ENCODE results near the gene EXOC6B.

EXOC6B gene

GRCh38 chr2:72548081-72548764, 277.6 kb downstream of the EXOC6B start:
- no peak overlapping the region for H3K27ac ChIP-seq (ENCODE audit: low read length)
- no peak overlapping the region for H3K9ac ChIP-seq (ENCODE audit: low read depth, low read length)
- no peaks in the 10 kb centered on the region for H4K20me1 ChIP-seq (ENCODE audit: insufficient read depth, low read length)
- DNase-seq (no peak), ATAC-seq (ENCODE audit: insufficient read depth, low read depth) (no peak)
- TF ChIP-seq, protein P1, sequence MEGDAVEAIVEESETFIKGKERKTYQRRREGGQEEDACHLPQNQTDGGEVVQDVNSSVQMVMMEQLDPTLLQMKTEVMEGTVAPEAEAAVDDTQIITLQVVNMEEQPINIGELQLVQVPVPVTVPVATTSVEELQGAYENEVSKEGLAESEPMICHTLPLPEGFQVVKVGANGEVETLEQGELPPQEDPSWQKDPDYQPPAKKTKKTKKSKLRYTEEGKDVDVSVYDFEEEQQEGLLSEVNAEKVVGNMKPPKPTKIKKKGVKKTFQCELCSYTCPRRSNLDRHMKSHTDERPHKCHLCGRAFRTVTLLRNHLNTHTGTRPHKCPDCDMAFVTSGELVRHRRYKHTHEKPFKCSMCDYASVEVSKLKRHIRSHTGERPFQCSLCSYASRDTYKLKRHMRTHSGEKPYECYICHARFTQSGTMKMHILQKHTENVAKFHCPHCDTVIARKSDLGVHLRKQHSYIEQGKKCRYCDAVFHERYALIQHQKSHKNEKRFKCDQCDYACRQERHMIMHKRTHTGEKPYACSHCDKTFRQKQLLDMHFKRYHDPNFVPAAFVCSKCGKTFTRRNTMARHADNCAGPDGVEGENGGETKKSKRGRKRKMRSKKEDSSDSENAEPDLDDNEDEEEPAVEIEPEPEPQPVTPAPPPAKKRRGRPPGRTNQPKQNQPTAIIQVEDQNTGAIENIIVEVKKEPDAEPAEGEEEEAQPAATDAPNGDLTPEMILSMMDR (IDR thresholded peaks at IDR 0.05; ENCODE audit: borderline replicate concordance, extremely low read depth, low read length, poor library complexity, severe bottlenecking): no peak
- no peak for TF ChIP-seq EZH2 (IDR thresholded peaks at IDR 0.05; ENCODE audit: borderline replicate concordance, low read depth, low read length, severe bottlenecking)
- H3K36me3 ChIP-seq (ENCODE audit: insufficient read depth, low read length): no peaks in the 10 kb centered on the region
- H2AFZ ChIP-seq (ENCODE audit: low read depth, low read length): no peak overlapping the region
- no peak overlapping the region for H3K4me3 ChIP-seq (ENCODE audit: low read depth in 1 of 2, low read length in 2 of 2)
- H3K4me2 ChIP-seq (ENCODE audit: insufficient read depth, low read length): no peak overlapping the region
- H3K9me3 ChIP-seq (ENCODE audit: insufficient read depth, low read length, severe bottlenecking): no peaks in the 10 kb centered on the region
- H3K4me1 ChIP-seq (ENCODE audit: insufficient read depth, low read length): no peaks in the 10 kb centered on the region
- no peaks in the 10 kb centered on the region for H3K27me3 ChIP-seq (ENCODE audit: insufficient read depth, low read length, poor library complexity)
- no peaks in the 10 kb centered on the region for H3K79me2 ChIP-seq (ENCODE audit: insufficient read depth, low read length)

- TF ChIP-seq, protein P1 (IDR thresholded peaks at IDR 0.05; ENCODE audit: borderline replicate concordance, extremely low read depth, low read length, poor library complexity, severe bottlenecking): no peak
- no peak for TF ChIP-seq EZH2 (IDR thresholded peaks at IDR 0.05; ENCODE audit: borderline replicate concordance, low read depth, low read length, severe bottlenecking)
- DNase-seq: no peak
- no peak overlapping the region for H2AFZ ChIP-seq (ENCODE audit: low read depth, low read length)
- no peak overlapping the region for H3K4me2 ChIP-seq (ENCODE audit: insufficient read depth, low read length)
- no peaks in the 10 kb centered on the region for H3K79me2 ChIP-seq (ENCODE audit: insufficient read depth, low read length)
- no peak overlapping the region for H3K4me3 ChIP-seq (ENCODE audit: low read depth in 1 of 2, low read length in 2 of 2)
- no peak overlapping the region for H3K9ac ChIP-seq (ENCODE audit: low read depth, low read length)
- H3K27me3 ChIP-seq (ENCODE audit: insufficient read depth, low read length, poor library complexity): no peaks in the 10 kb centered on the region
- no peaks in the 10 kb centered on the region for H3K9me3 ChIP-seq (ENCODE audit: insufficient read depth, low read length, severe bottlenecking)
- H3K27ac ChIP-seq (ENCODE audit: low read length): no peak overlapping the region
- no peaks in the 10 kb centered on the region for H4K20me1 ChIP-seq (ENCODE audit: insufficient read depth, low read length)
- H3K36me3 ChIP-seq (ENCODE audit: insufficient read depth, low read length): no peaks in the 10 kb centered on the region
- no peak for ATAC-seq (ENCODE audit: insufficient read depth, low read depth)
- H3K4me1 ChIP-seq (ENCODE audit: insufficient read depth, low read length): no peaks in the 10 kb centered on the region
These were observed 280.0 kb downstream of the EXOC6B start for GRCh38 chr2:72545790-72546189.

- H3K9ac ChIP-seq (ENCODE audit: low read depth, low read length): no peak overlapping the region
- no peak overlapping the region for H3K4me2 ChIP-seq (ENCODE audit: insufficient read depth, low read length)
- no peaks in the 10 kb centered on the region for H3K9me3 ChIP-seq (ENCODE audit: insufficient read depth, low read length, severe bottlenecking)
- H3K79me2 ChIP-seq (ENCODE audit: insufficient read depth, low read length): no peaks in the 10 kb centered on the region
- TF ChIP-seq EZH2 (IDR thresholded peaks at IDR 0.05; ENCODE audit: borderline replicate concordance, low read depth, low read length, severe bottlenecking): no peak
- TF ChIP-seq, protein P1 (IDR thresholded peaks at IDR 0.05; ENCODE audit: borderline replicate concordance, extremely low read depth, low read length, poor library complexity, severe bottlenecking): no peak
- H3K27me3 ChIP-seq (ENCODE audit: insufficient read depth, low read length, poor library complexity): no peaks in the 10 kb centered on the region
- H3K36me3 ChIP-seq (ENCODE audit: insufficient read depth, low read length): no peaks in the 10 kb centered on the region
- H2AFZ ChIP-seq (ENCODE audit: low read depth, low read length): no peak overlapping the region
- H3K4me1 ChIP-seq (ENCODE audit: insufficient read depth, low read length): no peaks in the 10 kb centered on the region
- no peaks in the 10 kb centered on the region for H4K20me1 ChIP-seq (ENCODE audit: insufficient read depth, low read length)
- no peak overlapping the region for H3K4me3 ChIP-seq (ENCODE audit: low read depth in 1 of 2, low read length in 2 of 2)
- DNase-seq: no peak
- ATAC-seq (ENCODE audit: insufficient read depth, low read depth): no peak
- H3K27ac ChIP-seq (ENCODE audit: low read length): no peak overlapping the region
These were observed 281.3 kb downstream of the EXOC6B start for GRCh38 chr2:72544554-72544953.
